Immature natural killer cell (primary cell): ENCODE data around the gene OR6X1. TPM values are rescaled to one million over a fixed set of nuclear protein-coding genes. Genes with fewer than 3 reads are reported as not detected.
"Not testable (repeated sequence)": the region's sequence is repeated elsewhere in the genome, so short reads cannot be mapped to it uniquely, and the experiment has no call there.

Experiments
- DNase-seq, 3 donors: peaks; one replicate each; pipeline ENCODE4 v3.0.0; 2022; ENCODE audit warnings: mixed read lengths in 1 of 3
- H3K27ac Mint-ChIP-seq, 6 donors: one replicate each; pipeline ENCODE4 v1.8.0; 2020; ENCODE audit warnings: mixed read lengths in 6 of 6, mild to moderate bottlenecking in 5 of 6, inconsistent platforms in 4 of 6, moderate library complexity in 3 of 6
- H3K27me3 Mint-ChIP-seq, 3 donors: one replicate each; pipeline ENCODE4 v1.8.0; 2020 to 2021; ENCODE audit warnings: low read depth in 3 of 3, mild to moderate bottlenecking in 3 of 3, mixed read lengths in 3 of 3, moderate library complexity in 3 of 3, inconsistent platforms in 1 of 3
- H3K36me3 Mint-ChIP-seq, 3 donors: one replicate each; pipeline ENCODE4 v1.8.0; 2020; ENCODE audit warnings: mixed read lengths in 3 of 3, inconsistent platforms in 2 of 3, mild to moderate bottlenecking in 2 of 3
- H3K4me1 Mint-ChIP-seq, 2 donors: one replicate each; pipeline ENCODE4 v1.8.0; 2020; ENCODE audit warnings: inconsistent platforms in 2 of 2, mild to moderate bottlenecking in 2 of 2, mixed read lengths in 2 of 2, moderate library complexity in 1 of 2
- H3K4me3 Mint-ChIP-seq, 5 donors: one replicate each; pipeline ENCODE4 v1.8.0; 2020; ENCODE audit warnings: mild to moderate bottlenecking in 5 of 5, mixed read lengths in 5 of 5, inconsistent platforms in 3 of 5, moderate library complexity in 3 of 5
- H3K9me3 Mint-ChIP-seq, 6 donors: one replicate each; pipeline ENCODE4 v1.8.0; 2020; ENCODE audit warnings: mild to moderate bottlenecking in 6 of 6, mixed read lengths in 6 of 6, inconsistent platforms in 4 of 6, moderate library complexity in 3 of 6
- polyA plus RNA-seq, 3 donors: library from polyadenylated mRNA; unstranded; fragments of 300-500 nt; fragmentation: Illumina TruSeq; gene quantifications; one replicate each; pipeline ENCODE4 v1.2.3, GENCODE V29; 2021

The OR6X1 gene
- polyA plus RNA-seq, 3 donors from 2014 or later = not detected

DNA sequence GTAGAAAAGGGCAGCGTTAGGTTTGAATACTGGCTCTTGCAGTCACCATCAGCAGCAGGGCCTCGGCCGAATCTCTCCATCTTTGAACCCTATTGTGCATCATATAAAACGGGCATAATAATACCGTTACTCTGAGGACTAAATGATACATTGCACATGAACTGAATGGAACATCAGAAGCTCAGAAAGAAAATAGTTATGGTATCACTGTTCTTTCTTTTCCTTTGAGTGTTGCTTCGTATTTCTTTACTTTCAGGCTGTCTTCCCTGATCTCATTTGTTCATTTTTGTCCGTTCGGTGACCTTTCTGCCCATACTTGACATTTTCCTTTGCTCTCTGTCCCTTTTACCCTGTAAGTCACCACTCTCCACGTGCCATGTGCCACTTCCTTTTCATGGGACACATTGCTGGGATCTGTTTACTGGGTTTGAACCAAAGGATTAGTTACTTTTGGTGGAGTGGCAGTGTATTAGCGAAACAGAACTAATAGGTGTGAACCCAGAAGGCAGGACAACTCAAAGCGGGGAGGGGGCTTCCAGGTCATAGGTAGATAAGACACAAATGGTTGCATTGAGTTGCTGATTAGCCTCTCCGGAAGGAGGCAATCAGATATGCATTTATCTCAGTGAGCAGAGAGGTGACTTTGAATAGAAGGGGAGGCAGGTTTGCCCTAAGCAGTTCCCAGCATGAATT lies 12.1 kb downstream of the OR6X1 start:
- Mint-ChIP-seq H3K36me3 (no peaks in the 10 kb centered on the region), H3K4me1 (peaks cover 24 to 41% of the 10 kb centered on the region in 2 donors), H3K27ac (peak overlapping the region; percentile 76 to 96 (median 90)), H3K27me3 (peaks cover 5 to 13% (median 5%) of the 10 kb centered on the region in 3 donors), H3K4me3 (peak overlapping the region; percentile 86 to 96 (median 88)), H3K9me3 (no peaks in the 10 kb centered on the region)
- DNase-seq = no peak

DNA sequence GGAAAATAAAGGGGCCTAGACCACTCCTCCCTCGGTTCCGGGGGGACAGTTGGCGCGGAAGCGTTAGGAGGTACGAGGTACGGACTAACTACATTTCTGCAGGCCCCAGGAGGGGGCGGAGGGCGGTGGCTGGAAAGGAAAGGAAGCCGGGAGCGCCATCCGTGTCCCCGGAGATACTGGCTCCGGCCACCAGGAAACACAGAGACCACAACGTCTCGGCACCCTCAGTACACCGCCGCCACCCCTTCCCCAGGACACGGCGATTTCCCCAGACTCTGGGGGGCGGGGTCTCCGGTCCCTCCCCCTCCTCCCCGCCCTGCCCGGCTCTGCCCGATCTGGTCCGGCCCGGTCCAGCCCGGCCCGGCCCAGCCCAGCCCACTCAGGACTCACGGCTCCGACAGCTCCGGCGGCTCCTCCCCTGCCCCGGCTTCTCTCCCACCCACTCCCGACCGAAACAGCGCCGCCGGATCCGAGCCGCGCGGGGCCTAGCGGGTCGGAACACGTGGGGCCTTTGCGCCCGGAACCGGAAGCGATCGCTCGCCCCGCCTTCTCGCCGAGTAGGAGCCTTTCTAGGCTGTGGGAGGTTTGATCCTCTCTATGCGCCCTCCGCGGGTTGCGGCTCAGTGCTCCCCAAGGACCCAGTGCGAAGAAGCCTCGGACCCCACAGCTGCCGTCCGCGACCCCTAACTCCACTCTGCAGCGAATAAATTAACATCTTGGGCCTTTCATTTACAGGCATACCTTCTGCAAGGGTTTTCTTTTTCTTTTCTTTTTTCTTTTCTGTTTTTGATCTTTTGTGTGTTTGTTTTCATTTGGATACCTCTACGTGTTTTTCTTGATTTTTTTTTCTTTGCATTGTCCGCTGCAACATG lies 12.9 kb downstream of the OR6X1 start, which contains the start of gene ZNF202:
Gene ZNF202 (minus strand): TSS at position 502 of the 872 bp plus-strand sequence. CDS start 10,772 bp downstream, outside the sequence.
- Mint-ChIP-seq H3K9me3 (no peaks in the 10 kb centered on the region), H3K27me3 (peaks cover 3 to 11% (median 5%) of the 10 kb centered on the region in 3 donors), H3K27ac (peak within 1 kb of the TSS; percentile 76 to 96 (median 93)), H3K4me1 (peaks cover 24 to 41% of the 10 kb centered on the region in 2 donors), H3K36me3 (no peaks in the 10 kb centered on the region), H3K4me3 (peak within 1 kb of the TSS; percentile 86 to 96 (median 88))
- peak; percentile 85 to 89 (median 89) for DNase-seq

DNA sequence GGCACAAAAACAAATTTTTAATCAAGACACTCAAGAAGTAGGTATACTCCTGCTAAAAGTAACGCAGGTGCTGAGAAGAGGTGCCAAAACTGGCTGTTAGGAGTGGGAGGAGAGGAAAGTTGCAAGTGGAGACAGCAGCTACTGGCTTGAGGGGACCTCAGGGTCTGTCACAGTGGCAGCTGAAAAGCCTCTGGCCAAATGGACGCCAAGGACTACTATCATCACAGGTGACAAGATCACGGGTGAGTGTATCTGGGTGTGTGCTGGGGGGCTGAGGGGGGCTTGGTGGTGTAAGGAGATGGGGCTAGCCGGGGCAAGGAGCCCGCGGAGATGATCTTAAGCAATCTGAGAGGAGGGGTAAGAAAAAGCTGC lies 13.5 kb downstream of the OR6X1 start:
- H3K36me3 Mint-ChIP-seq = no peaks in the 10 kb centered on the region
- no peaks in the 10 kb centered on the region for H3K9me3 Mint-ChIP-seq
- peaks cover under 1 to 7% (median 5%) of the 10 kb centered on the region in 3 donors for H3K27me3 Mint-ChIP-seq
- H3K4me3 Mint-ChIP-seq = peak overlapping the region; percentile 86 to 96 (median 88)
- DNase-seq = no peak
- peak overlapping the region; percentile 76 to 93 (median 90) for H3K27ac Mint-ChIP-seq
- peaks cover 24 to 41% of the 10 kb centered on the region in 2 donors for H3K4me1 Mint-ChIP-seq

GRCh38 chr11:123738374-123738773 lies 15.9 kb downstream of the OR6X1 start:
- Mint-ChIP-seq H3K9me3 (no peaks in the 10 kb centered on the region), H3K27ac (no peak overlapping the region), H3K36me3 (peaks cover 3 to 8% (median 7%) of the 10 kb centered on the region in 3 donors), H3K27me3 (peaks cover 2 to 5% (median 5%) of the 10 kb centered on the region in 3 donors), H3K4me3 (peak overlapping the region in 1 of 5 donors; percentile 22), H3K4me1 (peaks cover 24 to 46% of the 10 kb centered on the region in 2 donors)
- DNase-seq = no peak

DNA sequence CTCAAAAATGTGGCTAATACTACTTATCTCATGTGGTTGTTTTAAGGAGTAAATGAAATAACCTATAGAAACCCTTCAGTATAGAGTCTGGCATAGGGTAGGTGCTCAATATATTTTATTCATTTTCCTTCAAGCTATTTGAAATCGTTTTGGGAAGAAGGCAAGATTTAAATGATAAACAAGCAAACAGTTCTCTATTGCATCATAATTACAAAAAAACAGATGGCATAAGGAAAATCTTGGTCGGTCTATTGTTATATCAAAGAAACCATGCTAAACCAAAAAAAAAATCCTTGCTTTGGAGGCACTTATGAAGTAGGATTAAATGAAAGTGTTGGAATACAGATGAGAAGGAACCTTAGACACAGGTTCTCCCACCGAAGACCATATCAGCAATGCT lies 17.5 kb downstream of the OR6X1 start:
- no peaks in the 10 kb centered on the region for H3K9me3 Mint-ChIP-seq
- H3K27me3 Mint-ChIP-seq = peaks cover 2 to 5% (median 5%) of the 10 kb centered on the region in 3 donors
- peaks cover 3 to 8% (median 7%) of the 10 kb centered on the region in 3 donors for H3K36me3 Mint-ChIP-seq
- no peak overlapping the region for H3K27ac Mint-ChIP-seq
- DNase-seq = no peak
- H3K4me1 Mint-ChIP-seq = peaks cover 16 to 37% of the 10 kb centered on the region in 2 donors
- H3K4me3 Mint-ChIP-seq = no peak overlapping the region

GRCh38 chr11:123729602-123730001 lies 24.7 kb downstream of the OR6X1 start:
- no peak for DNase-seq
- peaks cover 47 to 50% (median 48%) of the 10 kb centered on the region in 3 donors for H3K36me3 Mint-ChIP-seq
- H3K9me3 Mint-ChIP-seq = peaks cover 0 to 6% (median 0%) of the 10 kb centered on the region in 6 donors
- no peaks in the 10 kb centered on the region for H3K4me1 Mint-ChIP-seq
- no peak overlapping the region for H3K27ac Mint-ChIP-seq
- peaks cover 0 to 2% (median 0%) of the 10 kb centered on the region in 3 donors for H3K27me3 Mint-ChIP-seq
- H3K4me3 Mint-ChIP-seq = no peak overlapping the region

- H3K4me1 Mint-ChIP-seq = no peaks in the 10 kb centered on the region
Measured at GRCh38 chr11:123725995-123726655, 28.2 kb downstream of the OR6X1 start.

GRCh38 chr11:123719452-123719851 lies 34.9 kb downstream of the OR6X1 start:
- no peak overlapping the region for H3K27ac Mint-ChIP-seq

More at GRCh38 chr11:123725995-123726655, 28.2 kb downstream of the OR6X1 start:
- peaks cover 0 to 6% (median 0%) of the 10 kb centered on the region in 6 donors for H3K9me3 Mint-ChIP-seq
- H3K27ac Mint-ChIP-seq = no peak overlapping the region
- peaks cover 57 to 61% (median 57%) of the 10 kb centered on the region in 3 donors for H3K36me3 Mint-ChIP-seq
- no peaks in the 10 kb centered on the region for H3K27me3 Mint-ChIP-seq
- no peak for DNase-seq
- no peak overlapping the region for H3K4me3 Mint-ChIP-seq

DNA sequence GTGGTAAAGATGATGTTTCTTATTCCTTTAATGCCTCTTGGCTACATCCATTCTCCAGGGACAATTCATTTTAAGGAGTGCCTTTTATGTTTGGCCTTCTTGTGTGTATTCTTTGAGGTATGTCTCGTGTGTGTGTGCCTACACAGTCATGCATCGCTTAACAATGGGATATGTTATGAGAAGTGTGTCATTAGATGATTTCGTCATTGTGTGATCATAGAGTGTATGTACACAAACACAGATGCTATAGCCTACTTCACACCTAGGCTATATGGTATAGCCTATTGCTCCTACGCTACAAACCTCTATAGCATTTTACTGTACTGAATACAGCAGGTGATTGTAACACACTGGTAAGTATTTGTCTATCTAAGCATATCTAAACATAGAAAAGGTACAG lies 35.8 kb downstream of the OR6X1 start:
- H3K9me3 Mint-ChIP-seq = no peaks in the 10 kb centered on the region
- DNase-seq = no peak
- no peaks in the 10 kb centered on the region for H3K4me1 Mint-ChIP-seq
- H3K36me3 Mint-ChIP-seq = peaks cover 5 to 9% (median 5%) of the 10 kb centered on the region in 3 donors
- H3K4me3 Mint-ChIP-seq = no peak overlapping the region
- no peak overlapping the region for H3K27ac Mint-ChIP-seq
- H3K27me3 Mint-ChIP-seq = peaks cover 2 to 4% (median 3%) of the 10 kb centered on the region in 3 donors

More at GRCh38 chr11:123719452-123719851, 34.9 kb downstream of the OR6X1 start:
- no peak for DNase-seq
- Mint-ChIP-seq H3K9me3 (no peaks in the 10 kb centered on the region), H3K4me1 (no peaks in the 10 kb centered on the region), H3K36me3 (peaks cover 9 to 14% (median 14%) of the 10 kb centered on the region in 3 donors), H3K27me3 (peaks cover 0 to 2% (median 2%) of the 10 kb centered on the region in 3 donors), H3K4me3 (no peak overlapping the region)

GRCh38 chr11:123718063-123718462 lies 36.3 kb downstream of the OR6X1 start:
- H3K4me3 Mint-ChIP-seq = no peak overlapping the region
- H3K27me3 Mint-ChIP-seq = peaks cover 2 to 4% (median 3%) of the 10 kb centered on the region in 3 donors
- no peak overlapping the region for H3K27ac Mint-ChIP-seq
- no peaks in the 10 kb centered on the region for H3K4me1 Mint-ChIP-seq
- H3K36me3 Mint-ChIP-seq = peaks cover 1 to 5% (median 1%) of the 10 kb centered on the region in 3 donors
- no peak for DNase-seq
- H3K9me3 Mint-ChIP-seq = no peaks in the 10 kb centered on the region

DNA sequence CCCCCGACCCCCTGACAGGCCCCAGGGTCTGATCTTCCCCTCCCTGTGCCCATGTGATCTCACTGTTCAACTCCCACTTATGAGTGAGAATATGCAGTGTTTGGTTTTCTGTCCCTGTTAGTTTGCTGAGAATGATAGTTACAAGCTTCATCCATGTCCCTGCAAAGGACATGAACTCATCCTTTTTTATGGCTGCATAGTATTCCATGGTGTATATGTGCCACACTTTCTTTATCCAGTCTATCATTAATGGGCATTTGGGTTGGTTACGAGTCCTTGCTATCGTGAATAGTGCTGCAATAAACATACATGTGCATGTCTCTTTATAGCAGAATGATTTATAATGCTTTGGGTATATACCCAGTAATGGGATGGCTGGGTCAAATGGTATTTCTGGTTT lies 41.7 kb downstream of the OR6X1 start:
- not testable (repeated sequence) for H3K27me3 Mint-ChIP-seq

GRCh38 chr11:123707606-123708205 lies 46.6 kb downstream of the OR6X1 start:
- Mint-ChIP-seq H3K9me3 (no peaks in the 10 kb centered on the region), H3K36me3 (no peaks in the 10 kb centered on the region), H3K4me3 (no peak overlapping the region), H3K27me3 (peaks cover 2 to 5% (median 2%) of the 10 kb centered on the region in 3 donors), H3K4me1 (no peaks in the 10 kb centered on the region), H3K27ac (no peak overlapping the region)
- peak in 2 of 3 donors; percentile 11 to 27 for DNase-seq

More for the DNA sequence above, 41.7 kb downstream of the OR6X1 start:
- H3K36me3 Mint-ChIP-seq, H3K27ac Mint-ChIP-seq, H3K4me3 Mint-ChIP-seq, H3K9me3 Mint-ChIP-seq, H3K4me1 Mint-ChIP-seq, DNase-seq: not testable (repeated sequence)

GRCh38 chr11:123707206-123707605 lies 47.1 kb downstream of the OR6X1 start:
- Mint-ChIP-seq H3K27me3 (peaks cover 0 to 5% (median 2%) of the 10 kb centered on the region in 3 donors), H3K4me1 (no peaks in the 10 kb centered on the region), H3K36me3 (no peaks in the 10 kb centered on the region)

More at GRCh38 chr11:123707206-123707605, 47.1 kb downstream of the OR6X1 start:
- Mint-ChIP-seq H3K4me3 (no peak overlapping the region), H3K9me3 (no peaks in the 10 kb centered on the region), H3K27ac (no peak overlapping the region)
- no peak for DNase-seq
